GM21423 (cell line): ENCODE measurements around the gene GSK3A.

ENCODE experiments used
- ATAC-seq: cut with Tn5 transposase; IDR thresholded peaks from one replicate; pipeline ENCODE4 v1.9.1; 2021; ENCODE audit warnings: mild to moderate bottlenecking, moderate library complexity; ENCODE audit not compliant: unreplicated experiment

The GSK3A gene

DNA sequence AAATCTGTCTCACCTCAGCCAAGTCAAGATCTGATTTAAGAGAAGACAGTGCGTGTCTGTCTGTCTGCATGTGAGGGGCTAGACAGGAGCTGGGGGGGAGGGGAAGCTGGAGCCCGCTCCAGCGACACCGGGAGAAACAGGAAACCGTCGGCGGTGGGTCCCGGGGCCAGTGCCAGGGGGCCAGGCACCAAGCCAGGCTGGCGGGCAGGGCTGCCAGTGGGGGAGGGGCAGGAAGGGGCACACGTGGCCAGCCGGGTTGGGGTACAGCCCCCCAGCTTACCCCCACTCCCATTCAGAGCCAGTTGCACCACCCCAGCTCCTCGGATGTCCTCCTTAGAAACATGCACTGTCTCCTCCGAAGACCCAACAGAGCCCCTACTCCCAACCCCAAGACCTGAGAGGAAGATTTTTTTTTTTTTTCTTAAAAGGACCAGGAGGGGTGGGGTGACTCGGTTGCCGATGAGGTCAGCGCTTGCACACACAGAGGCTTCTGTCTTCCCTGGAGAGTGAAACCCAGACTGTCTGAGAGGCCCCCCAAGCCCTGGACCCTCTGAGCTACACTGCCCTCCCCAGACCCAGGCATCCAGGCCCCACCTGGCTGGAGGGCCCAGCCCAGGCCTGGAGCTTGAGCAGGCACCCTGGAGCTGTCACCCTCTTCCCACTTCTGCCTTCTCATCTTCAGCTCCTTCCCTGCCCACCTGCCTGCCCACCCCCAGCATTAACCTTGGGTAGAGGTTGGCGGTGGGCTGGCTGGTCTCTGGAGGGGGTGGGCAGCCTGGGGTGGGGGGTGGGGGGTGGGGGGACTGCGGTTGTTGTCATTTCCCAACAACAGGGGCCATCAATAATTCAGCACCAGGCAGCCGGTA, 8.5 kb upstream of the GSK3A start:
- no peak for ATAC-seq

DNA sequence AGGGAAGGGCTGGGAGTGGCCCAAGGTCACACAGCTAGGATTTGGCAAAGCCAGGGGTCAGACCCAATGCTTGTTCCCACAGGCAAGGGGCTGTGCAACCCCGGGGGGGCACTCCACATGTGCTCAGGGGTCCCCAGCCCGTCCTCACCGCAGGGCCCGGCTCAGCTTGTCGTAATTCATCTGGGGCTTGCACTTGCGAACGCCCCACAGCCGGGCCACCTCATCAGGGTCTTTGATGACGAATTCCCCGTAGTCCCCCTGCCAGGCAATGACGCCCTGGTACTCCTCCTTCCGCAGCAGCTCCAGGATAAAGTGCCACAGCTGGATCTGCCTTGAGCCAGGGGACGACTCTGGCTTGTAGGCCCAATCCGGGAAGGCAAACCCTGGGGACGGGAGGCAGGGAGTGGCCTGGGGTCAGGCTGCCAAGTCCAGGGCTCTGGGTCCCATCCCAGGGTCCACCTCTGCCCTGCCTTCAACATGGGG, 7.8 kb upstream of the GSK3A start:
- no peak for ATAC-seq

DNA sequence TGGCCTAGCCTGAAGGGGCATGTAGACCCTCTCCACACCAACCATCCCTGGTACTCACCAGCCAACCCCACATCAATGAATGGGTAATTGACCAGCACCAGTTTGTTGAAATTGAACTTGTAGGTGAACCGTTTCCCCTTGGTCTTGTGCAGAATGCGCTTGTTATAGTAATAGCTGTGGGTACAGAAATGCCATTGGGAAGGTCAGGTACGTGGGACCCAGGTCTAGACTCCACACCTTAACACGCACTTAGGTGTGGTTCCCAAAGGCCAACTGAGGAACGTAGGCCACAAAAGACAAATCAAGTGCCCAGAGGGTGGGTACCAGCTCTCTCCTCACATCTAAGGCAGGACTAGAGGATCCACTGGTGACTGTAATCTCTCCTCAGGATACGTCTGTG, 7.4 kb upstream of the GSK3A start:
- no peak for ATAC-seq

DNA sequence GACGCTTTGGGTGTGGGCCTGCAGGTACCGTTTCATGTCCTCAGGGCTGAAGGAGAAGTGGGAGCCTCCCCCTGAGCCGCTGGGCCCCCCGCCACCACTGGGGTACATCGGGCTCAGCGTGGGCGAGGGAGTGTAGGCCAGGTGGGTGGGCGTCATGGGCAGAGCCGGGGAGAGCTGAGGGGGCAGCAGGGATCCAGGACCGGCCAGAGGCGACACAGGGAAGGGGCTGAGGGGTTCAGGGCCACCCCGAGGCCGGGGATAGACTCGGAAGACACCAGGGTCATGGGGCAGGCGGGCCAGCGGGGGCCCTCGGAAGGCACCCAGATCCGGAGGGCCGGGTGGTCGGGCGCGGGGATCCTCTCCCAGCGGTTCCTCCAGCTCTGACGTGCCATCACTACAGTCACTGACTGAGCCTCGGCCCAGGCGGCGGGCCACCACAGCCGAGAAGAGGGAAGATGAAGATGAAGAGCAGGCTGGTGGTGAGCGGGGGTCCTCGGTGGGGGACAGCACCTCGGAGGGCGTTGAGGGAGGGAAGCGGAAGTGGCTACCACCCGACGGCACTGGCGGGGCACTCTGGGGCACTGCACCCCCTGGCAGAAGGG, 6.8 kb upstream of the GSK3A start:
- ATAC-seq, result no peak

DNA sequence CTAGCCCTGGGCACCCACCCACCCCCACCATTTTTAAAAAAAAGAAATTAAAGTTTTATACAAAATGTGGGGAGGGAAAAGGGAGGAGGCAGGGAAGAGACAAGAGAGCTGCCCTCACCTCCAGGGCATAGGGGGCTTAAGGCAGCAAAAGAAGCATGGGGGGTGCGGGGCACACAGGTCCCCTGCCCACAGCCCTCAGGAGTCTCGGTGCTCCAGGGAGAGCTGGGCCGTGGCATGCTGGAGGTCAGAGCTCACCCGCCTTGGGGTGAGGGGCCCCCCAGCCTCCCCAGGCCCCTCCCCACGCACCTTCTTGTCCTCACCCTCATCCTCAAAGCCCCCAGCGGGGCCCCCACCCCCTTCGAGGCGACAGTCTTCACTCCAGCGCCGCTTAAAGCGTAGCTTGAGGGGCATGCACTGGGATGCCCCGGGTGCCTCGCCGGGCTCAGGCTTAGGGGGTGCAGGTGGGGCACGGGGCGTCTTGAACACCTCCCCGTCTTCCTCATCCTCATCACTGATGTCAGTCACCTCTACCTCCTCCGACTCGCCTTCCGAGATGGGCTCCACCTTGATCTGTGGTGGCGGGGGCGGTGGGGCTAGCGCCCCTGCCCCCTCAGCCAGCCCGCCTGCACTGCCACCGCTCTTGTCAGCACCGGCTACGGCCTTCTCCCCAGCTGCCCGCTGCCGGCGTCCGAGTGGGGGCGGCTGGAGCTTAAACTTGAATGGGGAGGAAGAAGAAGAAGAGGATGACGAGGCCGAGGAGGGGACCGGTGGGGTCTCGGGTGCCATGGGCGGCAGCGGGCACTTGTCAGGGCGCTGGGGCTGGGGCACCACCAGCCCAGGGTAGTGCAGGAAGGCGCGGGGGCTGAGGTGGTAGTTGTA, 6.1 kb upstream of the GSK3A start:
- ATAC-seq, result no peak

DNA sequence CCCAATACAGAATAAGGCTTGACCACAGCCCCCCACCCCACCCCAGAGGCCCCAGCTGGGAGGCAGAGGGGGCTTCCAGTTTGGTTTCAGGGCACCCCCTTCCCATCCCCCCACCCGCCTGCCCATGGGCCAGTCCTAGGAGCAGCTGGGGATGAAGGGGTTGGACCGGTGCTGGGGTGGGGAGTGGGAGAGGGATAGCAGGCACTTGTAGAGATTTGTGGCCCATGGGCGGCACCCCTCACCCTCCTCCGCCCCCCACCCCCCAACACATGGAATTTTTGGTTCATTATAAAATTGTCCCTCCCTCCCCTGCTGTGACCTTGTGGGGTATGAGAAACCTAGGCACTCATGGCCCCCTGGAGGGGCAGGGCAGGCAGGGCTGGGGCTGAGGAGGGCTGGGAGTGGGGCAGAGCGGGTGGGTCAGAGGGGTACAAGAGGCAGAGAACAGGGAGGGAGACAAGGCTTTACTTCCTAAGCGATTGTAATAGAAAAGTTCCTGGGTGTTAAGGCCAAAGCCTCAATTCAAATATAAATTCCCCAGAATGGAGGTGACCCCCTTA, 5.3 kb upstream of the GSK3A start:
- no peak for ATAC-seq

DNA sequence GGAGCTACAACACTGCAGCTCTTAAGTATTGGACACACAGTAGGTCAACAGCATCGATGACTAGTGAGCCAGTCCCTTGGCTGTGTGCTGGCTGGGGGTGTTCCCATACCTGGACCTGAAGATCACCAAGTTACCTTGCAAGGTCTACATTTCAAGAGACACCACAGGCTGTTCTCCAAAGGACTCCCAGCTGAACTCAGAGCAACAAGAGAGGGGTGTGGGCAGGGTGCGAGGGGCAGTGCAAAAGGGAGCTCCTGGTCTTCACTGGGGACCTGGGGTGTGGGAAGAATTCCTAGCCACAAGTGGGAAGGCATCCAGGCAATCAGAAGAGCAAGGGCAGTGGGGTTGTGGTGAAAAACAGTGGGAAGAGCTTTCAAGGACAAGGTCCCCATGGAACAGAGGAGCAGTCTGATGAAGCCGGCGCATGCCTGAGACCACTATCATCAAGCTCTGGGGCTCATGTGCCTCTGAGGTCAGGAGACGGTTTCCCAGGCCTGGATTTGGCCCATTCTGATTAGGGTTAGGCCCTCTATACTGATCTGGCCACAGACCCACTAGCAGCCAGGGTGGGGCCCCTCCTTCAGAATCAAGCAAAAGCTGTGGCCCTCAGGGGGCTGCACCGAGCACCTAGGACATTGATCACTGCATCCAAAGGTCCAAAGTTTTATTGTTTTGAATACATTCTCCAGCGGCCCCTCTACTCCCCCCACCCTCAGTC, 4.7 kb upstream of the GSK3A start:
- ATAC-seq, result no peak

DNA sequence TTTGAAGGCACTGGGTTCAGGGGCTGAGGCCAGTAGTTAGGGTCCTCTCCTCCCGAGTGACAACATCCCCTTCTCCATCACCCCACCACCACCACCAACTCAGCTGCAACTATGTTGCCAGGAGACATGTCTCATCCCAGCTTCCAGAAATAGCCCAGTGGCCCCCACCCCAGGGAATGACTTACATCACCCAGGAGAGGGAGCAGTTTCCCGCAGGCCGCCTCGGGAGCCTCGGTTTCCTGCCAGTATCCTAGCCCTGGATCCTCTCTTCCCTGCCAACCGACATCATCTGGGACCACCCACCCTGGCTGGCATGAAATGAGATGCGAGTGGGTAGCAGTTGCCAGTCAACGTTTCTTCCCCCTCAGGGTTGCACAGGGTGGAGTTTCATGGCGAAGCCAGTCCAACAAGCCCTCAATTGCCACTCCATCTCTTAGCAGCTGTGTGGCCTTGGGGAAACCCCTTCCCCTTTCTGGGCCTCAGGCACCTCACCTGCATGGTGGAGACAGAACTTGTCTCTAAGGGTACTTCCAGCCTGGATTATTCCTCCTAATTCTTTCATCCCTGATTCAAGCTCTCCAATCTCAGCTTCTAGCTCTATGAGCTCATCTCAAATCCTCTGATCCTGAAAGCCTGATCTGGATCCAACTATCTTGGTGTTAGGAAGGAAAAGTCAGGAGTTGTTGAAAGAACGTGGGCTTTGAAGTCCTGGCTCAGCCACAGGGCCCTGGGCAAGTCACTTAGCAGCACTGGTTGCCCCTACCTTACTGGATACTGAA, 3.9 kb upstream of the GSK3A start:
- no peak for ATAC-seq

DNA sequence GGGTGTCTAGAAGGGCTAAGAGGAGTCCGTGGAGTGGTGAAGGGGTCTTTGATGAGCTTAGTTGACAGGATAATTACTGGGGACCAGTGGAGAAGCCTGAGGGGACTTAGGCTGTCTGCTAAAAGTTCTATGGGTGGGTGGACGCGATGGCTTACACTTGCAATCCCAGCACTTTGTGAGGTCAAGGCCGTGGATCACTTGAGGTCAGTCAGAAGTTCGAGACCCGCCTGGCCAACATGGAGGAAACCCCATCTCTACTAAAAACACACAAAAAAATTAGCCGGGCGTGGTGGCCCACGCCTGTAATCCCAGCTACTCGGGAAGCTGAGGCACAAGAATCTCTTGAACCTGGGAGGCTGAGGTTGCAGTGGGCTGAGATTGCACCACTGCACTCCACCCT, 2.8 kb upstream of the GSK3A start:
- no peak for ATAC-seq

DNA sequence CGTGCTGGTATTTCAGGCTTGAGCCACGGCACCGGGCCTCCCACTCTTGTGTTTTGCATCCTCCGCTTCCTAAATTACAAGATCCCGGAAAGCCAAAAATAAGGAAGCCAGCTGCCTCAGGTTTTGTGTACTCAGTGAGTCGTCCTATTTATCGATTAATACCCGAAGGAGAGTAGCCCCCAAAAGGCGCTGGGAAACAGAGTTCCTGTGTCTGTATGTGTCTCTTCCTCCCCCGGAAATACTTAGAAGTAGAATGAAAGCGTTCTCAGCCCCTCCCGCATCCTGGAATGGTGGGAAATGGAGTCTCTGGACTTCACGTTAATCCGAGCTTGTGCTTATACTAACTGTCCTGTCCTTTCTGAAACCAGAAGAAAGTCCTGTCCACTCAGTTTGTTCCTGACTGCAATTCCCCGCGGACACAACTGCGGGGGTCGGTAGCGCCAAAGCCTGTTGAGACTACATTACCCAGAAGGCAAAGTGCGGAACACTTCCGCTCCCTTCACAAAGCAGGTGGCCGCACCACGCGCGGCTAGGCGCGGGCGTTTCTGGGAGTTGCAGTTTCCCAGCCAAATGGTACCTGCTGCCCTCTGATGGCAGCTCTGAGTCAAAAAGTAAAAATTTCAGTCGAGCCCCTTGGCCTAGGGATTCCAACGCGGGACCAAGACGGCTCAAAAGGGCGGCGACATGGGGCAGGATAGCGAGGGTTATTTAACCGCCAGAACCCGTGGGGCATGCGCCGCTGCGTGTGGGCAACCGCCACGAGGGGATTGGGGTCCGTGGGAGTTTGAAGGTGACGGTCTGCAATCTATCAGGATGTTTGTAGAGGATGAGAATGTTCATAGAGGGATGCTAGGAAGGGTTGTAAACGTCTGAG, 2.2 kb upstream of the GSK3A start:
- peak; percentile 33 for ATAC-seq

DNA sequence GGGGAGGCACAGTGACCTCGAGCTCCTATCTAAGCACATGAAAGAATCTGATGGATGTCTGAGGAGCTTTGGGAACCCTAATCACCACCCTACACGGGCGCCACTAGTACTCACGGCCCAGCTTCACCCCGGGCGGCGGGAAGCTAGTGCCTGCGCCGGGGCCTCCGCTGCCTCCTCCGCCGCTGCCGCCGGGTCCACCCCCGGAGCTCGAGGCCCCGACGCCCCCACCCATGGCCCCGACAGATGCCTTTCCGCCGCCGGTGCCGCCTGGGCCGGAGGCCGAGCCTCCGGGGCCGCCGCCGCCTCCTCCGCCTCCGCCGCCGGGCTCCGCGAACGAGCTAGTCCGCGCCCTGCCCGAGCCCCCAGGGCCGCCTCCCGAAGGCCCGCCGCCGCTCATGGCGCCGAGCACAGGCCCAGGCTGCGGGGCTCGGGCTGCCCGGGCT, 312 bp downstream of the GSK3A start:
- ATAC-seq, result no peak

DNA sequence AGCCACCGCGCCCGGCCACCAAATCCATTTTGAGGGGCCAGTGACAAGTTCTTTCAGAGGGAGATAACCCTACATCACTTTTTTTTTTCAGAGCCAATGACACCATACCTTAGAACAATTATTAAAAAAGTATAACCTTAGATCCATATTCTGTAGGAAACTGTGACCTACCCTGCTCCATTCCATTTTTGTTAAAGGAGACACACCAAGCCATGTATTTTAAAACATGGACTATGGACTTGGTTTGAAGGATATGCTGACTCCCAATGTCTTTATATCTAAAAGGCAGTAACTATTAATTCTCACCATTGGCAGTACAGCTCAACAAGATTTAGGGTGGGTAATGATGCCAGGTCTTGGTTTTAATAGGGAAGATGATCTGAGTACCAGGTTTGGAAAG, 1.1 kb downstream of the GSK3A start:
- no peak for ATAC-seq

DNA sequence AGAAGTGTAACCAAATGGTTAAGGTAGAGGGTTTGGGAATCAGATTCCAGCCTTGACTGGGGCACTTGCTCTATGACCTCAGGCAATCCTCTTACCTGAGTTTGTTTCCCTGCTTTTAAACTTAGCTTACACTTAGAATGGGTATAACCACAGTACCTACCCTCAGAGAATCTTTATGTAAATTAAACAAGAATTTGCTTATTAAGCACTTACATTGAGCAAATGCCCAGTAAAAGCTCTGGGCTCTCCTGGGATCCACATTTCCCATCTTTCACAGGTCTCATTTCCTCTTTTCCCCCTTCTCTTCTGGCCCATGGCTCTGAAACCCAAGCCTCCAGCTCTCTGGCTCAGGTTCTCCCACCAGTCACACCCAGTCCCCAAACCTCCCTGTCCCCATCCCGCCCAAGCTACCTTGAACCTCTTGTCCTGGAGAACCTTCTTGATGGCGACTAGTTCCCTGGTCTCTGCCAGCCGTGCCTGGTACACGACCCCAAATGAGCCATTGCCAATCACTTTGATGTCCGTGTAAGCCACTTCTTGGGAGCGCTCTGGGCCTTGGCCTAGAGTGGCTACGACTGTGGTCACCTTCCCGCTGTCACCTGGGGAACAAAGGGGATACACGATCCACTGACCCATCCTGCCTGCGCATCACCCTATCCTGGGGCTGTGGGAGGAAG, 2.7 kb downstream of the GSK3A start:
- ATAC-seq, result no peak

DNA sequence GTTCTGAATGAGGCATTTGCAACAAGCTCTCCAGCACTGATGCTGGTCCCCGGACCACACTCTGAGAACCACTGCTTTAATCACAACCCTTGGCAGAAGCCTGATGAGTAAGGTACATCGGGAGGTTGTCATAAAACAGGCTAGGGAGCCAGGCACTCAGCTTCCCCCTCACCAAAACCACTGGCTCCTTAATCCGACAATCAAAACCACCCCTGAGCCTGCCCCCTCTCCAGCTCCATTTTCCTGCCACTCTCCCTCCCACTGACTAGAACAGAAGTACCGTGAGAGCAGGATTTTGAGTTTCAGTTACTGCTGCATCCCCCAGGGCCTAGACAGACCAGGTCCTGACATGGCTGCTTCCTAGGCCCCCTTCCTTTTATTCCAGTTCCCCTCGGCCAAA, 7.2 kb downstream of the GSK3A start:
- no peak for ATAC-seq

DNA sequence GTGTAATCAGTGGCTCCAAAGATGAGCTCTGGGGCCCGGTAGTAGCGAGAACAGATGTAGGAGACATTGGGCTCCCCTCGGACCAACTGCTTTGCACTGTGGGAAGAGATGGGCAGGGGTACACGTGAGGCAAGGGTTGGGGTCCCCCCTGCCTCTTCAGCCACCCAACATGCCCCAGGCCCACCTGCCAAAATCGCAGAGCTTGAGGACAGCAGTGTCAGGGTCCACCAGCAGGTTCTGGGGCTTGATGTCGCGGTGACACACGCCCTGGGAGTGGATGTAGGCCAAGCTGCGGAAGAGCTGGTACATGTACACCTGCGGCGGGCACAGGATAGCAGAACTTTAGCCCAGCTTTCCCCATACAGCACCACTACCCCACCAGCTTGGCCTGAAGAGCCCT, 8.0 kb downstream of the GSK3A start:
- no peak for ATAC-seq

DNA sequence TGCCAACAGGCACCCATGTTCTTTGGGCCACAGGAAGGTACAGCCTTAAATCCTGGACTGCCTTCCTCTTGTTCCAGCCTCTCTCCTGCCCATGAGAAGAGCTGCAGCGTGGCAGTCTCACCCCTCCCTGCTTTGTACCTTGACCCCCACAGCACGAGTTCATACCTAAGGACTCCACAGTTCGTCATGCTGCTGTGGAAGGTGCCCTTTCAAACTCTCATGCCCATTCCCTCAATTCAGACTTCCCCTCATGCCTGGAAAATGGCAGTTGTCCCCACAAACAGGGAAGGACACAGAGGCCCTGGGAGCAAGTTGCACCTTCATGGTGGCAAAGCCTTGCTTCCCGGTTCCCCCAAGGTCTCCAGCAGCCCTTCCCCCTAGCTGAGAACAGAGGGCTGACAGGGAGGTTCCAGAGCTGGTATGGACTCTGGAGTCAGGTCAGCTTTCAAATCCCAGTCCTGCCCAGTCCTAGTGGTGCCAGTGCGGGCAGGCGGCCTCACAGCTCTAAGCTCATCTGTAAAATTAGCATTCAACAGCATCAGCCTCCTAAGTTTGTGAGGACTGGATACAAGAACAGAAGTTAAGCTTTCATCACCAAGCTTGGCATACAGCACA, 8.6 kb downstream of the GSK3A start:
- ATAC-seq, result no peak

DNA sequence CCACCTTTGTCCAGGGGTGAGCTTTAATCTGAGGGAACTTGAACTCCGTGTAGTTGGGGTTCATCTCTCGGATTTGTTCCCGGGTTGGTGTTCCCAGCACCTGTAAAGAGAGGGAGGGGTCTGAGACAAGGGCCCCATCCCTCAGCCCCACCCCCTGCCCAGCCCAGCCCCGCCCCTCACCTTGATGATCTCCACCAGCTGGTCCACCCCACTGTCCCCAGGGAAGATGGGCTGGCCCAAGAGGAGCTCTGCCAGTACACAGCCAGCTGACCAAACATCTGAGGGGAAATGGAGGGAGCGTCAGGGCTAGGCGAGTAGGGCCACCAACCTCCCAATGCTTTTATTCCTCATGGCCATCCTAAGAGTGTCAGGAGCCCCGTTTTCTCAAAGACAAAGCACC, 9.3 kb downstream of the GSK3A start:
- no peak for ATAC-seq

DNA sequence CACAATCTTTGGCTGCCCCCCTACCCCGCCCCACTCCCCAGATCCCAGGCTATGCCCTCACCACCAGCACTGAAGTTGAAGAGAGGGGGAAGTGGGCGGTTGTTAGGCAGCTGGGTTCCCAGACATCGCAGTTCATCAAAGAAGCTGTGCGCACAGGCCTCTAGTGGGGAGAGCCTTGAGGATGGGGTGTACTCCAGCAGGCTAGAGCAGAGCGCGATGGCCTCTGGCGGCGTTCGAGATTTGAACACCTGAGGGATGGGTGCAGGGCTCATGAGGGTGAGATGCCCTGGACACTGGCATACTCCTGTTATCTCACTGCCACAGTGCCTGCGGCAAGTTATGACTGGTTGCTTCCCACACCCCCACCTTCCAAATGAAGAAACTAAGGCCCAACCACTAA, 10.0 kb downstream of the GSK3A start:
- ATAC-seq, result no peak
